AG20443 (cell line): ENCODE data around the gene STX3.
"Not testable (repeated sequence)": the region's sequence is repeated elsewhere in the genome, so short reads cannot be mapped to it uniquely, and the experiment has no call there.

ENCODE experiments used
- DNase-seq: peaks from one replicate; pipeline ENCODE4 v3.0.0; 2012; ENCODE audit warnings: low spot score, mixed read lengths

STX3 gene

DNA sequence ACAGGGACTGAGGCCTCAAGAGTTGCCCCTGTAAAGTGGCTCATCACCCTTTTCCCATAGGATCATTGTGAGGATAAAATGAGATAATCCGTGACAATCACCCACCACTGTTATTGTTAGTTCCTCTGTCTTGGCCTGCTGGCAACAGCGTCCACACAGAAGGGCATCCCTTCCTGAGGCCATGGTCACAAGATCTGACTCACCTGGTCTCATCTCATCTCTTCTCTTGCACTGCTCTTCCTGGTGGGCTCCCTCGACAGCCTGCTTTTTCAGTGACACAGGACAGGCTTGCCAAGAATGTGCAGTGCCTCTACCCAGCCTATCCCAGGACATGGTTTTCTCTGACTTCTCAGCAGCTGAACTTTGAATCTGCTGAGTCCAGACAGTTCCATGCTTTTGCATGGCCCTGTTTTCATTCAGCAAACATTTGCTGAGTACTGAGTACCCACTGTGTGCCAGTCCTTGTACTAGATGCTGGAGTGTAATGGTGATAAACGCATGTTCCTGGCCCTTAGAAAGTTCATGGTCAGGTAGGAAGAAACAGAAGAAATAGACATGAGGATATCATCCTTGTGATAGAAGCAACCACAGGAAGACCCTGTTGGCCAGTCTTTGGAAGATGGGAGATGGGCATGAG lies 3.3 kb downstream of the STX3 start:
- DNase-seq: no peak

GRCh38 chr11:59759900-59760299 lies 4.7 kb downstream of the STX3 start:
- no peak for DNase-seq

- DNase-seq: no peak
Observed at GRCh38 chr11:59760771-59761170, 5.6 kb downstream of the STX3 start.

- DNase-seq: no peak
Observed at GRCh38 chr11:59761993-59762392, 6.8 kb downstream of the STX3 start.

DNA sequence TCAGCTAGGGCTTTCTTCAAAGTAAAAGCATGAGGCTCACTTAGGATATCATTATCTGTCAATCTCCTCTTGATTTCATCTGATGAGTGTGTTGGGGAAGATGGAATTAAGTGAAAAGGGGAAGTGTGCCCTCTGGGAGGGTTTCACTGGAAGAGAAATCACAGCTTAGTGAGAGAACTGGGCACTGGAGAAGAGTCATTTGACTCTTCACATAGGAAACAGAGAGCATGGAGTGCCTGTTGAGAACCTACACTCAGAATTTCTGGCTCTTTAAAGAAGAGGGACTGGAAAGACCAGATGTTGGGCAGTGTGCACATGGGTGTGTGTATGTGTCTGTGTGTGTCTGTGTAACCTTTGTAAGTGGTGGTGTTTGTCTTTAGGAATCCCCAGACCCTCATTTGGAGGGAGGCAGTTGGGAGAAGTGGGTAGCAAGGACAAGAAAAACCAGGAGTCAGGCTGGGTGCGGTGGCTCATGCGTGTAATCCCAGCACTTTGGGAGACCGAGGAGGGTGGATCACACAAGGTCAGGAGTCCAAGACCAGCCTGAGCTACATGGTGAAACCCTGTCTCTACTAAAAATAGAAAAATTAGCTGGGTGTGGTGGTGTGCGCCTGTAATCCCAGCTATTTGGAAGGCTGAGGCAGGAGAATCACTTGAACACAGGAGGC lies 10.0 kb downstream of the STX3 start:
- no peak for DNase-seq

GRCh38 chr11:59766542-59767224 lies 11.5 kb downstream of the STX3 start:
- no peak for DNase-seq

DNA sequence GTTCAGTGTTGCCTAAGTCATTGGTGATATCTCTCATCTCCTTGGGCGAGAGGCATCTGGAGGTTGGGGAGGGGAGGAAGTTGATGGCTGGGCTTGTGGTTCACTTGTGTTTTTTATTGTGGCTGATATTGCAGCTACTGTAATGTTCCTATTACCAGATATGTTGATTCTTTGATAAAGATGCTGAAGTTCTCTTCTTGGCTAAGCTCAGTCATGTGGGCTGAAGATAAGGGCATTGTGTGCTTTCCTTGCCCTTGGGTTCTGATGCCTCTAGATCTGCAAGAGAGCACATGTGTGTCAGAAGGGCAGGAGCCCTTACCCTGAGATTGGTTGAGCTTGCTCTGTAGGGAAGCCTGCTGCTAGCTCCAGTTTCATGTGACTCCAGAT lies 12.0 kb downstream of the STX3 start:
- DNase-seq: no peak

DNA sequence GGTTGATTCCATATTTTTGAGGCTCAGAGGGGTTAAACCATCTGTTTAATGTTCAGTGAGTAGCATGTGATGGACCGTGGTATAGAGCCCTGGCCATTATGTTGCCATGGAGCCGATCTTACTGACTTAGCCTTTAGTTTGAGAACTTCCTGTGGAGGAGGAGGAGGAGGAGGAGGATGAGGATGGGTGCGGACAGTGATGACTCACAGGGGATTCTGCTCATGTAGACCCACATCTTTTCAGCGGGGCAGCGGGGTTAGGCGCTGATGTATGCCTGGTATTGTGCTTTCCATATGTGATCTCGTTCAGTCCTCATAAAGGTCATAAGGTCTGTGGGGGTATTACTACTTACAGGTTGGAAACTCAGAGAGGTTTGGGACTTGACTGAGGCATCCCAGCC lies 13.9 kb downstream of the STX3 start:
- DNase-seq: no peak

GRCh38 chr11:59769828-59770227 lies 14.7 kb downstream of the STX3 start:
- DNase-seq: no peak

DNA sequence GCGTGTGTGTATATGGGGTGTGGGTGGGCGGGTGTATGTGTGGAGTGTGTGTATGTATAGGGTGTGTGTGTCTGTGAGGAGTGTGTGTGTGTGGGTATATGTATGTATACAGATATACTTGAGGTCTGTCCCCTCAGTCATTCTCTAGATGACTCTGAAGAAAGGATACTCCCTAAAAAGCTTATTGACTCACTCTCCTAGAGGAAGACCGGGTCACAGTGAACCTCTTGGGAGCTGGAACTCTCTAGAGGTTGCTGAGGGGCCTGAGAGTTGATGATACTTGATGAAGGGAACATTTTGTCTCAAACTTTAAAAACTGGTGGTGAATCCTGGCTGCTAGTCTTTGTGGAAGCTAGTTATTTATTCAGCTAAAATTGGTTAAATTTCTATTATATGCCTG lies 15.1 kb downstream of the STX3 start:
- no peak for DNase-seq

- DNase-seq: no peak
Observed at GRCh38 chr11:59770869-59771268, 15.7 kb downstream of the STX3 start.

DNA sequence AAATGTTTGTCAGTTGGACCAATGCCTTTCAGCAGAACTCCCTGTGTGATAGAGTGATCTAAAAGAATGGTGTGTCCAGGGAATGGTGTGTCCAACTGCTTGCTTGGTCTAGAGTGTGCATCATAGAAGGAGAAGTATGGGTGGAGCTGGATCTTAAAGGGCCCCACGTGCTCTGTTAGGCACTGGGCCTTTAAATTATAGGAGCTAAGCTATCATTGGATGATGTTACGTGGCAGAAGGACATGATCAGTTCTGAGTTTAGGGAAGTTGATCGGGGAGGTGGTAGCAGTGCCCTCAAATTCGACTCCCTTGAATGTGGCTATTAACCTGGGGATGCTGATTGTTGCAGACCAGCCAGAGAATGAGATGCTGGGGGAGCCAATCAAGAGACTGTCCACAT lies 16.4 kb downstream of the STX3 start:
- DNase-seq: no peak

- no peak for DNase-seq
Observed at GRCh38 chr11:59773083-59773440, 17.9 kb downstream of the STX3 start.

DNA sequence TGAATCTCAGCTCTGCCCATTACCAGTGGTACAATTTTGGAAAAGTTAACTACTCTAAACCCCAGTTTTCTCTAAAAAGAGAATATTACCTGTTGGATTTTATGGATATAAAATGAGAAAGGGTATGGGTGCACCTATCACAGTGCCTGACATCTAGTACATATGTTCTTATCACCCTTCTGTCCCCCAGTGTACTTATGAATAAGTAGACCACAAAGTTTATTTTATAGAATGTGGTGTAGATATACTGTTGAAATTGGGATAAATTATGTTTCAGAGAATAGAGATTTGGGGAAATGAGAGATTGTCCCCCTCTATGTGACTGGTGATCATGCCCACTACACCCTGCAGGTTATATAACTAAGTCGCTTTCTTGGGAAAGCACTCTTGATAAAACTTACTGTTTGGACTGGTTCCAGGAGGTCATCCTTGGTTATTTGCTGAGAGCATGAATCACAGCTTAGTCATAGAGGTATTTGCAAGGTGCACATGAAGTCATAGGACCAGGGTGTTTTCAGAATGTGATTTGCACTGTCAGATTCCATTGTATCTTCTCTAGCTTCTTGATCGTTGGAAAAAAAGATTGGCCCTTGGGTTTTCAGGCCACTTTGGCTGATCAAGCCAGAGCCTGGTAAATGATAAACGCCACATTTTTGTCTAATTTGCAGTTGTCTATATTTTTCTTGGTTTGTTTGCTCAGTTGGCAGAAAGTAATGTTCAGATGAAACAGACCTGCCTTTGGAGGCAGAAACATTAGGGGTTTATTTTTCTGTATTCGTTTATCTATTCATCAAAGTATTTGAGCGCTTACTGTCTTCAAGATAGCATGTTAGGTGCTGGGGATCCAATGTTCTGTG lies 21.3 kb downstream of the STX3 start:
- no peak for DNase-seq

GRCh38 chr11:59777104-59777503 lies 21.9 kb downstream of the STX3 start:
- no peak for DNase-seq

GRCh38 chr11:59778122-59778521 lies 22.9 kb downstream of the STX3 start:
- DNase-seq: no peak

DNA sequence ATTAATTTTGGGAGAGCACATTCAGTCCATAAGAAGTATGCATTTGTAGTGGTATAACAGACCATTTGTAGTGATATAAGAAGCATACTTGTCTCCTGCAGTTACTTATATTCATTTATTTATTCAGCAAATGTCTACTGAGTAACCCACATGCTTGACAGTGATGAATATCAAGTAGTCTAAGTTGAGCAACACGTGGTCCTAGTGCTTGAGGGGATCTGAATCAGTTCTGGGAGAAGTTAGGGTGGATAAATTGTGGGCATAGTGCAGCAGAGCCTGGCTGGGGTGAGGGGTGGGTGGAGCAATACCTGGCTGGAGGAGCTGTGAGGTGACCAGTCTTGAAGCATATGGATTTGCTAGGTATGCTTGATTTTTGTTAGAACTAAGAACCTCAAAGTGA lies 24.3 kb downstream of the STX3 start:
- DNase-seq: no peak

- no peak for DNase-seq
Observed at GRCh38 chr11:59782080-59782479, 26.9 kb downstream of the STX3 start.

DNA sequence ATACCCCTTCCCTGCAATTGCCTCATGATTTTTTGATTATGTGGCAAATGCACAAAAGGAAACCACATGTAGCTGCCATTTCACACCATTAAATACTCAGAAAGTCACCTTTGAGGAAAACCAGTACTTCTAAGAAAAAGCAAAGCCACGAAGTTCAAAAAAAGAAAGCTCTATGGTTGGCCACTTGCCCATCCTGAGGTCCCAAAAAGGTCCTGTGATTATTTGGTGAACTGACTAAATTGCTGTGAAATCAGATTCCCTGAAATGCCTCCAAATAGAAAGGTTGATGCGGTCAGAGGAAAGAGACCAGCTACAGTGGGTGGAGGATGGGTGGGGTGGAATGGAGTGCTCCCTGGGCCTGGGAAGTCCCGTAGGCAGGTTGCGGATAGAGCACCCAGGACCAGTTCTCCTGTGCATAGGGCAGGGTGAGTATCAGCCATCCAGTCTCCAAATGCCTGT lies 28.5 kb downstream of the STX3 start:
- no peak for DNase-seq

- DNase-seq: not testable (repeated sequence)
Observed at GRCh38 chr11:59784441-59784840, 29.3 kb downstream of the STX3 start.

DNA sequence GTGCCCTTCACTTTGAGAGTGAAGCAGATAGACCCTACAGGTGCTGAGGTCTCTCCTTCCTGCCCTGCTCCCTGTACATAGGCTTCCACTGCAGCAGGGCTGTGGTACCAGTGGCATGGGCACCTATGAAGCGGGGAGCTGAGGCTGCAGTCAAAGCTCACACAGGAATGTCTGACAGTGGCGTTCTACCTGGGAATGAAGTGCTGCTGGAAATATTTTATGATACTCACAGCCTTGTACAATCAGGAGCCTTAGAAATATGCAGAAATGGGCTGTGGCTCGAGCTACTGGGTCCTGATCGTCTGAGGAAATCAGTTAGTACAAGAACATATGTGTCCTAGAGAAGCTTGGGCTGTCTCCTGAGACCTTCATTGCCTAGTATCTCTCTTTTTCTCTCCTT lies 30.6 kb downstream of the STX3 start:
- DNase-seq: no peak

DNA sequence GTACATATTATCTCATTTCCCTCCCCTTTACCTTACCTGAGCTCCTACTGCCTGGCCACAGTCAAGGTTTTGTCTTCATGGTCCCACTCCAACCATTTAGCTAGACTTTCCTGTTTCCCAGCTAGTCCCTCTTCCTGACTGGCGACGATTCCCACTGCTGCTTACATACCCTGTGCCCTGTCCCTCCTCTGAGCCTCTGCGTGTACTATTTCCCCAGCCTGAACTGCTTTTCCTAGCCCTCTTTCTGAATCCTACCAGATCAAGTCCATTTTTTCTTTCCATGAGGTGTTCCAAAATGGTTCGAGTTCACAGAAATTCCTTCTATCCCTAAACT lies 32.0 kb downstream of the STX3 start:
- no peak for DNase-seq

- DNase-seq: peak; percentile 68
Observed at GRCh38 chr11:59787816-59788215, 32.6 kb downstream of the STX3 start.
